Cardiac muscle cell (in vitro differentiated cells and primary cell): ENCODE data around the gene KRTAP9-3. TPM values are rescaled to one million over a fixed set of nuclear protein-coding genes. Genes with fewer than 3 reads are reported as not detected.

Source experiments
- DNase-seq, 2 donors: peaks; one replicate each; pipeline versions ENCODE4 v3.0.0 to v3.0.0-alpha.2; 2010 to 2017; ENCODE audit warnings: low read depth in 1 of 2, low spot score in 1 of 2
- H3K27ac ChIP-seq: fragments of 200-600 bp; sonication (generic); 2 replicates; pipeline ENCODE4 v1.5.1; 2016
- H3K27me3 ChIP-seq: fragments of 200-600 bp; sonication (generic); 2 replicates; pipeline ENCODE4 v1.6.0; 2016; ENCODE audit warnings: control low read depth
- H3K36me3 ChIP-seq: fragments of 200-600 bp; sonication (generic); 2 replicates; pipeline ENCODE4 v1.5.1; 2016; ENCODE audit warnings: control low read depth
- H3K4me1 ChIP-seq: fragments of 200-600 bp; sonication (generic); 2 replicates; pipeline ENCODE4 v1.8.1; 2017; ENCODE audit warnings: low read depth, mild to moderate bottlenecking, mixed run types
- H3K4me3 ChIP-seq: fragments of 200-600 bp; sonication (generic); 2 replicates; pipeline ENCODE4 v1.5.1; 2016; ENCODE audit warnings: mild to moderate bottlenecking
- H3K9me3 ChIP-seq: fragments of 200-600 bp; sonication (generic); 2 replicates; pipeline ENCODE4 v1.5.1; 2017; ENCODE audit warnings: low read depth, mild to moderate bottlenecking, control low read depth
- polyA plus RNA-seq: library from polyadenylated mRNA; unstranded; fragments of >200 nt; fragmentation: Nextera tagmentation; extraction: Ambion mirVana; gene quantifications from 2 replicates; pipeline ENCODE4 v1.2.1, GENCODE V29; 2016
- total RNA-seq: library from RNA; depleted of rRNA; stranded (reverse); fragments of >200 nt; gene quantifications from 2 replicates; pipeline ENCODE4 v1.2.3, GENCODE V29; 2016
- TF ChIP-seq, protein P1 (sequence below): IDR thresholded peaks from 2 replicates; pipeline ENCODE4 v1.5.1; 2012; ENCODE audit warnings: low read depth, mild to moderate bottlenecking, low read length

KRTAP9-3 gene
- total and polyA plus RNA-seq, 2 experiments from 2014 or later: not detected

DNA sequence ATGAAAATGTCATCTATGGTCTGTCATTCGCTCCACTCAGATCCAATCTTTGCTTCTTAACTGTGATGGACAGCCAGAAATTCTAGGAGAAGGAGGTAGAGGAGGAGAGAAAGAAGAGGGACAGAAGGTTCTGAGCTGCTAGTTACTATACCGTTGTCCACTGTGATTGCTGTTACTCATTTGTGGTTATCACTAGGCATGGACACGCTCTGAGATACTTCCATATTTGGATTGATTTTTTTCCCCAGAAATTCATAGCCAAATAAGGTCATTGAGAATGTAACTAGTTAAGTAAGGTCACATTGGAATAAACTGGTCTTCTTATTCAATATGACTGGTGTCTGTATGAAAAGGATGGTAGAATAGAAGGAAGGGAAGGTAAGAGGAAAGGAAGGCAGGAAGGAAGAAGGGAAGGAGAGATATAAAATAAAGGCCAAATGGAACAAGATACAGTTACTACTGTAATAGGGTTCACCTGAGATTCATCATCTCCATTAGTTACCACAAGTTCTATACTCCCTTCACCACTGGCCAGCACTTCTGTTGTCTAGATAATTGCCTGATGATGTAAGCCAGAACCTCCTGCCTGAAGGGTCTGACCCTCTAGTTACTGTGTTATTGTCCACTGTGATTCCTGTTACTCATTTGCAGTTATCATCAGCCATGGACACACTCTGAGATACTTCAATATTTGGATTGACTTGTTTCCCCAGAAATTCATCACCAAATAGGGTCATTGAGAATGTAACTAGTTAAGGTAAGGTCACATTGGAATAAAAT, 46.1 kb downstream of the KRTAP9-3 start:
- H3K27ac ChIP-seq: no peak overlapping the region
- DNase-seq: no peak
- H3K36me3 ChIP-seq: no peaks in the 10 kb centered on the region
- H3K27me3 ChIP-seq: peaks cover 7% of the 10 kb centered on the region
- H3K9me3 ChIP-seq: no peaks in the 10 kb centered on the region
- TF ChIP-seq, protein P1, sequence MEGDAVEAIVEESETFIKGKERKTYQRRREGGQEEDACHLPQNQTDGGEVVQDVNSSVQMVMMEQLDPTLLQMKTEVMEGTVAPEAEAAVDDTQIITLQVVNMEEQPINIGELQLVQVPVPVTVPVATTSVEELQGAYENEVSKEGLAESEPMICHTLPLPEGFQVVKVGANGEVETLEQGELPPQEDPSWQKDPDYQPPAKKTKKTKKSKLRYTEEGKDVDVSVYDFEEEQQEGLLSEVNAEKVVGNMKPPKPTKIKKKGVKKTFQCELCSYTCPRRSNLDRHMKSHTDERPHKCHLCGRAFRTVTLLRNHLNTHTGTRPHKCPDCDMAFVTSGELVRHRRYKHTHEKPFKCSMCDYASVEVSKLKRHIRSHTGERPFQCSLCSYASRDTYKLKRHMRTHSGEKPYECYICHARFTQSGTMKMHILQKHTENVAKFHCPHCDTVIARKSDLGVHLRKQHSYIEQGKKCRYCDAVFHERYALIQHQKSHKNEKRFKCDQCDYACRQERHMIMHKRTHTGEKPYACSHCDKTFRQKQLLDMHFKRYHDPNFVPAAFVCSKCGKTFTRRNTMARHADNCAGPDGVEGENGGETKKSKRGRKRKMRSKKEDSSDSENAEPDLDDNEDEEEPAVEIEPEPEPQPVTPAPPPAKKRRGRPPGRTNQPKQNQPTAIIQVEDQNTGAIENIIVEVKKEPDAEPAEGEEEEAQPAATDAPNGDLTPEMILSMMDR: no peak
- no peaks in the 10 kb centered on the region for H3K4me1 ChIP-seq
- H3K4me3 ChIP-seq: no peak overlapping the region

Other genes with a start within 250 kb of the KRTAP9-3 start
Only the 30 nearest of the 42 such genes appear.
- gene KRTAP2-1, start 185.1 kb upstream of the KRTAP9-3 start, total RNA-seq: not detected in 2 replicates
- gene KRTAP2-1, start 185.1 kb upstream of the KRTAP9-3 start, polyA plus RNA-seq: not detected in 2 replicates
- not detected in 2 replicates for gene KRTAP2-2, start 177.2 kb upstream of the KRTAP9-3 start, total RNA-seq
- gene KRTAP2-2, start 177.2 kb upstream of the KRTAP9-3 start, polyA plus RNA-seq: not detected in 2 replicates
- gene KRTAP2-3, start 172.3 kb upstream of the KRTAP9-3 start, total RNA-seq: not detected in 2 replicates
- gene KRTAP2-3, start 172.3 kb upstream of the KRTAP9-3 start, polyA plus RNA-seq: not detected in 2 replicates
- gene KRTAP2-4, start 166.6 kb upstream of the KRTAP9-3 start, total RNA-seq: not detected in 2 replicates
- gene KRTAP2-4, start 166.6 kb upstream of the KRTAP9-3 start, polyA plus RNA-seq: not detected in 2 replicates
- gene KRTAP4-7, start 148.3 kb upstream of the KRTAP9-3 start, total RNA-seq: not detected in 2 replicates
- gene KRTAP4-7, start 148.3 kb upstream of the KRTAP9-3 start, polyA plus RNA-seq: not detected in 2 replicates
- not detected in 2 replicates for gene KRTAP4-8, start 134.3 kb upstream of the KRTAP9-3 start, total RNA-seq
- not detected in 2 replicates for gene KRTAP4-8, start 134.3 kb upstream of the KRTAP9-3 start, polyA plus RNA-seq
- not detected in 2 replicates for gene KRTAP4-16, start 130.2 kb upstream of the KRTAP9-3 start, total RNA-seq
- gene KRTAP4-16, start 130.2 kb upstream of the KRTAP9-3 start, polyA plus RNA-seq: not detected in 2 replicates
- gene KRTAP4-9, start 127.1 kb upstream of the KRTAP9-3 start, total RNA-seq: not detected in 2 replicates
- gene KRTAP4-9, start 127.1 kb upstream of the KRTAP9-3 start, polyA plus RNA-seq: not detected in 2 replicates
- gene KRTAP4-11, start 114.1 kb upstream of the KRTAP9-3 start, total RNA-seq: not detected in 2 replicates
- not detected in 2 replicates for gene KRTAP4-11, start 114.1 kb upstream of the KRTAP9-3 start, polyA plus RNA-seq
- gene KRTAP4-12, start 108.3 kb upstream of the KRTAP9-3 start, total RNA-seq: not detected in 2 replicates
- gene KRTAP4-12, start 108.3 kb upstream of the KRTAP9-3 start, polyA plus RNA-seq: not detected in 2 replicates
- gene KRTAP4-6, start 91.9 kb upstream of the KRTAP9-3 start, total RNA-seq: not detected in 2 replicates
- gene KRTAP4-6, start 91.9 kb upstream of the KRTAP9-3 start, polyA plus RNA-seq: not detected in 2 replicates
- gene KRTAP4-5, start 82.6 kb upstream of the KRTAP9-3 start, total RNA-seq: not detected in 2 replicates
- not detected in 2 replicates for gene KRTAP4-5, start 82.6 kb upstream of the KRTAP9-3 start, polyA plus RNA-seq
- gene KRTAP4-4, start 71.7 kb upstream of the KRTAP9-3 start, total RNA-seq: not detected in 2 replicates
- not detected in 2 replicates for gene KRTAP4-4, start 71.7 kb upstream of the KRTAP9-3 start, polyA plus RNA-seq
- gene KRTAP4-3, start 64.2 kb upstream of the KRTAP9-3 start, total RNA-seq: not detected in 2 replicates
- gene KRTAP4-3, start 64.2 kb upstream of the KRTAP9-3 start, polyA plus RNA-seq: not detected in 2 replicates
- gene KRTAP4-2, start 54.2 kb upstream of the KRTAP9-3 start, total RNA-seq: not detected in 2 replicates
- gene KRTAP4-2, start 54.2 kb upstream of the KRTAP9-3 start, polyA plus RNA-seq: not detected in 2 replicates
- not detected in 2 replicates for gene KRTAP4-1, start 47.5 kb upstream of the KRTAP9-3 start, total RNA-seq
- not detected in 2 replicates for gene KRTAP4-1, start 47.5 kb upstream of the KRTAP9-3 start, polyA plus RNA-seq
- gene KRTAP9-1, start 42.6 kb upstream of the KRTAP9-3 start, total RNA-seq: not detected in 2 replicates
- gene KRTAP9-1, start 42.6 kb upstream of the KRTAP9-3 start, polyA plus RNA-seq: not detected in 2 replicates
- gene KRTAP9-2, start 5.8 kb upstream of the KRTAP9-3 start, total RNA-seq: not detected in 2 replicates
- not detected in 2 replicates for gene KRTAP9-2, start 5.8 kb upstream of the KRTAP9-3 start, polyA plus RNA-seq
- gene KRTAP9-8, start 5.5 kb downstream of the KRTAP9-3 start, total RNA-seq: not detected in 2 replicates
- not detected in 2 replicates for gene KRTAP9-8, start 5.5 kb downstream of the KRTAP9-3 start, polyA plus RNA-seq
- gene KRTAP9-4, start 17.2 kb downstream of the KRTAP9-3 start, total RNA-seq: not detected in 2 replicates
- gene KRTAP9-4, start 17.2 kb downstream of the KRTAP9-3 start, polyA plus RNA-seq: not detected in 2 replicates
- not detected in 2 replicates for gene KRTAP9-9, start 22.9 kb downstream of the KRTAP9-3 start, total RNA-seq
- not detected in 2 replicates for gene KRTAP9-9, start 22.9 kb downstream of the KRTAP9-3 start, polyA plus RNA-seq
- gene KRTAP9-6, start 32.9 kb downstream of the KRTAP9-3 start, total RNA-seq: not detected in 2 replicates
- gene KRTAP9-6, start 32.9 kb downstream of the KRTAP9-3 start, polyA plus RNA-seq: not detected in 2 replicates
- not detected in 2 replicates for gene KRTAP9-7, start 43.2 kb downstream of the KRTAP9-3 start, total RNA-seq
- gene KRTAP9-7, start 43.2 kb downstream of the KRTAP9-3 start, polyA plus RNA-seq: not detected in 2 replicates
- gene KRTAP29-1, start 70.4 kb downstream of the KRTAP9-3 start, total RNA-seq: not detected in 2 replicates
- gene KRTAP29-1, start 70.4 kb downstream of the KRTAP9-3 start, polyA plus RNA-seq: not detected in 2 replicates
- not detected in 2 replicates for gene KRTAP16-1, start 76.9 kb downstream of the KRTAP9-3 start, total RNA-seq
- not detected in 2 replicates for gene KRTAP16-1, start 76.9 kb downstream of the KRTAP9-3 start, polyA plus RNA-seq
- not detected in 2 replicates for gene KRTAP17-1, start 83.3 kb downstream of the KRTAP9-3 start, total RNA-seq
- gene KRTAP17-1, start 83.3 kb downstream of the KRTAP9-3 start, polyA plus RNA-seq: not detected in 2 replicates
- not detected in 2 replicates for gene KRT33A, start 118.4 kb downstream of the KRTAP9-3 start, total RNA-seq
- gene KRT33A, start 118.4 kb downstream of the KRTAP9-3 start, polyA plus RNA-seq: not detected in 2 replicates
- gene KRT33B, start 137.4 kb downstream of the KRTAP9-3 start, total RNA-seq: not detected in 2 replicates
- not detected in 2 replicates for gene KRT33B, start 137.4 kb downstream of the KRTAP9-3 start, polyA plus RNA-seq
- gene KRT34, start 149.9 kb downstream of the KRTAP9-3 start, total RNA-seq: not detected in 2 replicates
- not detected in 2 replicates for gene KRT34, start 149.9 kb downstream of the KRTAP9-3 start, polyA plus RNA-seq
- gene KRT31, start 165.2 kb downstream of the KRTAP9-3 start, total RNA-seq: not detected in 2 replicates
- not detected in 2 replicates for gene KRT31, start 165.2 kb downstream of the KRTAP9-3 start, polyA plus RNA-seq